NCI-H128 (cell line): ENCODE results near the gene PRODH2.
A peak's percentile ranks its signal among the peaks of the same experiment; 100 is the strongest.
"Not testable (repeated sequence)": the region's sequence is repeated elsewhere in the genome, so short reads cannot be mapped to it uniquely, and the experiment has no call there.

Experiments
- DNase-seq: peaks from one replicate; lab custom pipeline; 2025; ENCODE audit not compliant: unreplicated experiment; lab: John Stamatoyannopoulos, UW

Gene PRODH2

GRCh38 chr19:35783469-35784434 lies 28.9 kb downstream of the PRODH2 start:
- DNase-seq = no peak

- DNase-seq = no peak
Measured at GRCh38 chr19:35782589-35782988, 30.1 kb downstream of the PRODH2 start.

GRCh38 chr19:35781650-35782049 lies 31.0 kb downstream of the PRODH2 start:
- DNase-seq = no peak

GRCh38 chr19:35780717-35781116 lies 31.9 kb downstream of the PRODH2 start:
- DNase-seq = no peak

GRCh38 chr19:35780058-35780457 lies 32.6 kb downstream of the PRODH2 start:
- no peak for DNase-seq

GRCh38 chr19:35779033-35779432 lies 33.6 kb downstream of the PRODH2 start:
- DNase-seq = no peak

GRCh38 chr19:35777961-35778360 lies 34.7 kb downstream of the PRODH2 start:
- DNase-seq = no peak

- DNase-seq = no peak
Measured at GRCh38 chr19:35777086-35777841, 35.4 kb downstream of the PRODH2 start.

- DNase-seq = no peak
Measured at GRCh38 chr19:35776102-35776788, 36.4 kb downstream of the PRODH2 start.

GRCh38 chr19:35775298-35776101 lies 37.1 kb downstream of the PRODH2 start, which contains the start of gene ARHGAP33:
ARHGAP33 (plus strand) TSS chr19:35775564; CDS start chr19:35775659, 95 bp downstream.
- DNase-seq = peak; percentile 99

GRCh38 chr19:35775046-35775297 lies 37.7 kb downstream of the PRODH2 start:
- DNase-seq = no peak

GRCh38 chr19:35774274-35775045 lies 38.2 kb downstream of the PRODH2 start:
- DNase-seq = no peak

GRCh38 chr19:35773020-35773806 lies 39.4 kb downstream of the PRODH2 start:
- DNase-seq = no peak

- DNase-seq = not testable (repeated sequence)
Measured at GRCh38 chr19:35772362-35772761, 40.3 kb downstream of the PRODH2 start.

GRCh38 chr19:35768082-35768421 lies 44.6 kb downstream of the PRODH2 start:
- no peak for DNase-seq

GRCh38 chr19:35767288-35768081 lies 45.2 kb downstream of the PRODH2 start:
- DNase-seq = no peak

- DNase-seq = no peak
Measured at GRCh38 chr19:35766571-35767104, 46.0 kb downstream of the PRODH2 start.
